A549 (cell line): ENCODE measurements around the gene XIST.

ENCODE experiments used
- CEBPB ChIP-seq, 2 experiments: fragments of >200 bp in 1 of 2; sonication (Bioruptor Twin) in 1 of 2; formaldehyde crosslinking in 1 of 2; IDR thresholded peaks; 2 replicates each; pipeline ENCODE4 v1.6.1; 2012 to 2016
- CTCF ChIP-seq: fragments of >200 bp; sonication (Bioruptor Twin); formaldehyde crosslinking; IDR thresholded peaks from 3 replicates; pipeline ENCODE4 v1.5.1; 2016
- ELK1 ChIP-seq: fragments of 150-350 bp; IDR thresholded peaks from 2 replicates; pipeline ENCODE4 v1.6.1; 2014; ENCODE audit warnings: low read depth, mild to moderate bottlenecking, low read length
- EP300 ChIP-seq, 2 experiments: fragments of >200 bp; sonication (Bioruptor Twin); formaldehyde crosslinking; IDR thresholded peaks; 2 replicates in 1 of 2; 3 replicates in 1 of 2; pipeline ENCODE4 v1.6.1; 2016 to 2017
- FOXS1 ChIP-seq: fragments of 250-450 bp; sonication (Bioruptor Pico); IDR thresholded peaks from 2 replicates; pipeline ENCODE4 v1.5.0; 2020; ENCODE audit warnings: mild to moderate bottlenecking, moderate library complexity
- HDAC2 ChIP-seq: fragments of 200-600 bp; sonication (generic); IDR thresholded peaks from 2 replicates; pipeline ENCODE4 v1.6.1; 2016
- HOXB13 ChIP-seq: fragments of 250-450 bp; sonication (Bioruptor Pico); IDR thresholded peaks from 2 replicates; pipeline ENCODE4 v1.5.0; 2020; ENCODE audit warnings: low read depth, mild to moderate bottlenecking, moderate library complexity
- MAFK ChIP-seq: fragments of 450-650 bp; IDR thresholded peaks from 2 replicates; pipeline ENCODE4 v1.6.1; 2014; ENCODE audit not compliant: partially characterized antibody
- NR3C1 ChIP-seq: fragments of >200 bp; sonication (Bioruptor Twin); formaldehyde crosslinking; IDR thresholded peaks from 3 replicates; pipeline ENCODE4 v1.6.1; 2017
- POLR2AphosphoS2 ChIP-seq: conservative IDR thresholded peaks from 2 replicates; pipeline ENCODE4 v1.6.1; 2012; ENCODE audit warnings: low read length, improper control_type of control experiment, inconsistent platforms
- RAD21 ChIP-seq, 2 experiments: fragments of >200 bp in 1 of 2; sonication (Bioruptor Twin) in 1 of 2; formaldehyde crosslinking in 1 of 2; IDR thresholded peaks in 1 of 2; conservative IDR thresholded peaks in 1 of 2; 2 replicates in 1 of 2; 3 replicates in 1 of 2; pipeline ENCODE4 v1.6.1; 2012 to 2018; ENCODE audit warnings: inconsistent platforms in 1 of 2
- TF ChIP-seq, protein P1 (sequence below): IDR thresholded peaks from 2 replicates; pipeline ENCODE4 v1.6.1; 2012
- TF ChIP-seq, protein P2 (sequence below): fragments of 450-650 bp; IDR thresholded peaks from 2 replicates; pipeline ENCODE4 v1.6.1; 2014; ENCODE audit warnings: antibody characterized with exemption

- TF ChIP-seq CTCF (no peak), ELK1 (no peak), FOXS1 (CRISPR knock-in tag) (no peak), MAFK (no peak), HDAC2 (no peak), HOXB13 (CRISPR knock-in tag) (no peak), EP300 (IDR thresholded peaks at IDR 0.05) (no peak), RAD21 (conservative IDR thresholded peaks at IDR 0.05 in 1 of 2, IDR thresholded peaks at IDR 0.05 in 1 of 2) (no peak), NR3C1 (no peak), POLR2AphosphoS2 (no peak), CEBPB (IDR thresholded peaks at IDR 0.05) (no peak)
- TF ChIP-seq, protein P1, sequence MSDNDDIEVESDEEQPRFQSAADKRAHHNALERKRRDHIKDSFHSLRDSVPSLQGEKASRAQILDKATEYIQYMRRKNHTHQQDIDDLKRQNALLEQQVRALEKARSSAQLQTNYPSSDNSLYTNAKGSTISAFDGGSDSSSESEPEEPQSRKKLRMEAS: no peak
- TF ChIP-seq, protein P2, sequence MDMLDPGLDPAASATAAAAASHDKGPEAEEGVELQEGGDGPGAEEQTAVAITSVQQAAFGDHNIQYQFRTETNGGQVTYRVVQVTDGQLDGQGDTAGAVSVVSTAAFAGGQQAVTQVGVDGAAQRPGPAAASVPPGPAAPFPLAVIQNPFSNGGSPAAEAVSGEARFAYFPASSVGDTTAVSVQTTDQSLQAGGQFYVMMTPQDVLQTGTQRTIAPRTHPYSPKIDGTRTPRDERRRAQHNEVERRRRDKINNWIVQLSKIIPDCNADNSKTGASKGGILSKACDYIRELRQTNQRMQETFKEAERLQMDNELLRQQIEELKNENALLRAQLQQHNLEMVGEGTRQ: no peak
Observed at GRCh38 chrX:73831500-73831899, 21.0 kb downstream of the XIST start.
